ENCODE measurements around the gene GAB2.
A peak's percentile ranks its signal among the peaks of the same experiment; 100 is the strongest.

Gene GAB2

DNA sequence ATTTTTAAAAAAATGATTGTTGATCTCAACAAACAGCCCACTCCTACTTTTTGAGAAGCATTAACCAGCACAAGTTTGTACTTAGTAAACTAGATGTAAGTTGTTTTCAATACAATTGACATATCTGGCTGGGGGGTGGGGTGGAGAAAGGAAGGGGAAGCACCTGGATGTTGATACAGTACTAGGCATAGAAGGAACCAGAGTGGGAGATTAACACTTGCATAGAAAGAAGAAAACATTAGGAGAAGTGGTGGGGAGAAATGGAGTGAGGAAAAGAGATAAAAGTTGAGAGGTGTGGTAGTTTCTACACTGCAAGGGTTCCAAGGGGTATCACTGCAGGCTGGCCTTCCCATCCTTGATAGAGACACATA is 10.6 kb upstream of the GAB2 start:
- no peak for DNase-seq (ENCODE audit: low read depth)

DNA sequence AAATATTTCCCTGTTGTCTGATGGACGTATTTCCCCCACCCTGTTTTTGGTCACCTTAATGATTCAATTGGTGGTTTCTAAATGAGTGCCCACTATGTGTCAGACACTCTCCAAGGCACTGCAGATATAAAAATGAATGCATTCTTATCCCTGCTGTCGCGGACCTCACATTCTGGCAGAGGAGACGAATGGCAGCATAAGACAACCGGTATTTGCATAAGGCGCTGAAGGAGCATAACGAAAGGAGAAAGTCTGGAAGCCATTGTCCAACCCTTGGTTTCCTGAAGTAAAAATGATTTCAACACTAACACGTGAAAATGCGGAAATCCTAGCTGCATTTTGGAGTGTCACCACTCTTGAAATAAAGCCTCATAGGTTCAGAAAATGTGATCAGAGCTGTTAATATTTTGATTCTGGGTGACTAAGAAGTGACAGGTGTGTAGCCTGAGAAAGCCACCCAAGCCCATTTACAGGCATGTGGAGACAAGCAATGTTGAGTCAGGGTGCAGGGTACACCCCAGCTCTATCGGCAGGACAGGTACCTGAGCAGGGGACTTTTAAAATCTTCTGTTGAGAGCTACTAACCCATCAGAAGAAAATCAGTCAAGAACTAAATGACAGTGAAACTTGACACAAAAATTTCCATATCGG is 10.1 kb upstream of the GAB2 start:
- no peak for DNase-seq (ENCODE audit: low read depth)

DNA sequence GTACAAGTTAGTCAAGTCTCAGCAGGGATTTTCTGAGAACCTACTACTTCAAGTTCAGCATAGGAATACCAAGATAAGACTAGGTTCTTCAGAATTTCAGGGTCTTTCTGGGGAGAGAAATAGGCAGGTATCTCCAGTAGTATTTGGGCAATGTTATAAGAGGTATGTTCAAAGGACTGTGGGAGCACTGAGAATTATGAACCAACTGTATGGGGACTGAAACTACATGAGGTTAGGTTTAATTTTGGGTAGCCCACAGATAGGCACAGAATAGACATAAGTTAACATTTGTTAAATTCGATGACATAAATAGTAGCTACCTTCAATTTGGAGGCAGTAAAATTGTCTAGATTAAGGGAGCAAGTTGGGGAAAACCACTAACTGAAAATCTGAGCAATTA is 9.2 kb upstream of the GAB2 start:
- DNase-seq (ENCODE audit: low read depth), result no peak

- DNase-seq (ENCODE audit: low read depth), result no peak
These were observed 7.9 kb upstream of the GAB2 start for GRCh38 chr11:78425399-78426070.

DNA sequence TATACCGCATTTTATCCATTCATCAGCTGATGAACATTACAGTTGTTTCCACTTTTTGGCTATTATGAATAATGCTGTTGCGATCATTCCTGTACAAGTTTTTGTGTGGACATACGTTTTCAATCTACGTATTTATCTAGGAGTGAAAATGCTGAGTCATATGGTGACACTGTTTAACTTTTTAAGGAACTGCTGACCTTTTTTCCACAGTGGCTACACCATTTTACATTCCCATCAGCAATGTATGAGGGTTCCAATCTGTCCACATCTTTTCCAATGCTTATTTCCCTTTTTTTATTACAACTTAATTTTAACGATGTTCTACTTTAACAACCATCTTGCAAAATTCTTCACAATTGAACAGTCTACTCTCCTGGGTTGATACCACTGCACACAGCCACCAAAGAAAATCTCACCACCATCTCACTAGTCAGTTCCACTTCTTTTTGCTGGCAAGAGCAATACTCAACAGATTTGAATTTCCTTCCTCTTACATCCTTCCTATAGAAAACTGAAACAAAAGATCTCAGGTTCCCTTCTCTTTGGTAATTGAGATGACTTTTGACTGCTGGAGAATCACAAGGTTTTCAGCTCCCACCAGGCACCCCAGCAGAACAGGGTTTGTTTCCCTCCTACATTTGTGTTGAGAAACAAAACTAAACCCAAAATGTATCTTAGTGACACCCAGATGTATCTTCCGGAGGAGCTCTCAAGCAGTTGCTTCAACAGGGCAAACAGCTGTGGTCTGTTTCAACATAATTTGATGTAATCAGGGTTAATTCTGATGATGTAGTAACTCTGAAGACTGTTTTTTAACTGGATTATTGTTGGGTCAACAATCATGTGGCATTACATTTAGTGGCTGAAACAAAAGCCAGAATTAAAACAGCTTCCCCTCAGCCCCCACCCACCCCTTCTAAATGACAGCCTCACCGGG is 7.0 kb upstream of the GAB2 start:
- no peak for DNase-seq (ENCODE audit: low read depth)

GRCh38 chr11:78423241-78423640 is 5.6 kb upstream of the GAB2 start:
- DNase-seq (ENCODE audit: low read depth), result no peak

GRCh38 chr11:78420796-78421209 is 3.2 kb upstream of the GAB2 start:
- DNase-seq (ENCODE audit: low read depth), result no peak

GRCh38 chr11:78420255-78420764 is 2.7 kb upstream of the GAB2 start:
- no peak for DNase-seq (ENCODE audit: low read depth)

DNA sequence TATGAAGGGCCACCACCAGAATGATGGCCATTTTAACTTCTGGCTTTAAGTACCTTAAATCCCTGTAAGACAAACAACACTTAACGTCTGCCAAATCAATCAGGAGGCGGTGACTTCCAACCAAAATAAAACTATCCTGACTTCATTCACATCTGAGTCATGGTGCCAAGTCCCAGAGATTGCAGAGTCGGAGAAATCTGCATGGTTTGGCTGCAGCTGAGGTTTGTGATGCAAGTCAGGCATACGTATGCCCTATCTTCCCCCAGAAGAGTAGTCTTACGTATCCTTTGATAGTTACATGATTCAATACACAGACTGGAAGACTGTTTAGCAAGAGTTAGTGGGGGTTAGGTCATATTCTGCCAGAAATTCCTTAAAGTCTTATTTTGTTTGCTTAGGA is 1.7 kb upstream of the GAB2 start:
- DNase-seq (ENCODE audit: low read depth), result no peak

DNA sequence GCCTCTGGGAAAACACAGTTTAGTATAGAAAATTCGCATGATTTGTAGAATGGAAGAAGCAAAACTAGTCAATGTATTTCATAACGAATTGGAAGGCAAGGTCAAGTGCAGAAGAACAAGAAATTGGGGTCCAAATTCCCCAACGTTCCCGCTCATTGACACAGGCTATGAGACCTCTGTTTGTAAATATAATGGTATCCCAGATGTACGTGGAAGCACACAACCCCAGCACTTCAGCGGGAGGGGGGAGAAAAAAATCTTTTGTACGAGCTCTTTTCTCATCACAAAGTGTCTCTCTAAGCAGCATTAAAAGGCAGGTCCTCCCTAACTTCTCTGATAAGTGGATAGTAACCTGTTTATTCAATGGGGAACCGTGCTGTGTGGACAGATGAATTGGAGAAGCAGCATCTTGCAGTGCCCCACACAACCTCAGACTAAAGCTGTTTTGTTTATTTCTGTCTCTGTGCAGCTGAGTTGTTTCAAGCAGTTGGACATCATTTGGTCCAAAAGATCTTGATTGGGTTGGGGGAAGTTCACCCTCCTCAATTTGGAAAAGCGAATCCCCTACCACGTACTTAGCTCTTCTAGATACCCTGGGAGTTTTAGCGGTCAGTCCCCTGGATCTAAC is 1.1 kb upstream of the GAB2 start:
- DNase-seq (ENCODE audit: low read depth), result no peak

GRCh38 chr11:78417888-78418583 is 416 bp upstream of the GAB2 start:
- DNase-seq (ENCODE audit: low read depth), result peak; percentile 52

DNA sequence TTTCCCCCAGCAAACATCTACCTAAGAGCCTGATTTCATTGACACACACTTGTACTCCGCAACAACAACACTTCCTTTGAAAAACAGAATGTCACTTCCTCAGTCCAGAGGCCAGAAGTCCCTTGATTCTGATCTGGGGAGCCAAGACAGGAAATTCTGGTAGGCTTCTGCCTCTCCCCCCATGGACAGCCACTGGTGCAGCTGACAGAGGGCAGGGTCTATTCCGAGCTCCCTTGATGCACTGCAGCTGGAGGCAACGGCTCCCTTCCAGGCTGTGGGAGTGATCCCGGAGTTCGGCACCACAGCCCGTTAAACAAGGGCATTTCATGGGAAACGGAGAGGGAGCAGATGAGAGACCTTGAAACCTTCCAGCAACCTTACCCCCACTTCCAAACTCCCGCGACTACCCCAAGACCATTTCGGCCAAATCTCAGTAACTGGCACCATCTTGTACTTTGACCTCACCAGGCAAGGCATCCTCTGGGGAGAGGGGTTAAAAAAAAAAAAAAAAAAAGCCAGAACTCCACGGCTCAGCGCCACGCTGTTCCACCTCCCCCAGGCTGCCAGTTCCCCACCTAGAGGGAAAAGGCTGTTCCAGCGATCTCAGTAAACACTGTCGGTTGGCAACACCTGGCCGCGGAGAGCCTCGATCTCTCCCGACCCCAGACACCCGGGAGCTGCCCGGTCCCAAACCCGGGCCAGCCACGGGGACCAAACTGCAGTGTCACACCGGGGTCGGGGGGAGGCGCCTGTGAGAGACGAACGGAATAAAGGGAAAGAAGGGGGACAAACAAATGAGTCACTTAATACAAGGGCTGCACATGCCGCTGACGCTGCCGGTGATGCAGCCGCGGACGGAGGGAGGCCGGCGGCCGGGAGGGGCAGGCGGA is 1.1 kb downstream of the GAB2 start:
- peak; percentile 35 for DNase-seq (ENCODE audit: low read depth)

DNA sequence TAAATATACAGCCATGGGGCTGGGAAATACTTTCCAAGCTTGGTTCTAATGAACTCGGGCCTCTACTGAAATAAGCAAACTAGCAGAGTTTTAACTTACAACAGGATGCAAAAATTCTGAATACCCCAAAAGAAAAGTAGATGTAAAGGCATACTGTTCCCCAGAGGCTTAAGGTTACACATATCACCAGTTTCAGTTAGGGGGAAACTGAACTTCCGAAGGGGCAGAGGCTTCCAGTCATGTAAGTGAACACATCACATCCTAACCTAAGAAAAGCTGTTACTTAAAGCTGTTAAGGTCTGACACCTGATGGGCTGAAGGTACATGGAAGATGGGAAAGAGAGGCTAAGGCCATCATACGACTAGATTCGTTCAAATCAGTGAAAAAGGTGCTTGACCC is 2.3 kb downstream of the GAB2 start:
- no peak for DNase-seq (ENCODE audit: low read depth)

- no peak for DNase-seq (ENCODE audit: low read depth)
These were observed 3.1 kb downstream of the GAB2 start for GRCh38 chr11:78414321-78415051.

DNA sequence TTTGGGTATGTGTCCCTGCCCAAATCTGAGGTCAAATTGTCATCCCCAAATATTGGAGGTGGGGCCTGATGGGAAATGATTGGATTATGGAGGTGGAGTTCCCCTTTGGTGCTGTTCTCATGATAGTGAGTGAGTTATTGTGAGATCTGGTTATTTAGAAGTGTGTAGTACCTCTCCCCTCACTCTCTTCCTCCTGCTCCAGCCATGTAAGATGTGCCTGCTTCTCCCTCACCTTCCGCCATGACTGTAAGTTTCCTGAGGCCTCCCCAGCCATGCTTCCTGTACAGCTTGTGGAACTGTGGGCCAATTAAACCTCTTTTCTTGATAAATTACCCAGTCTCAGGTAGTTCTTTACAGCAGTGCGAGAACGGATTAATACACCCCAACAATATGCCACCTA is 9.0 kb downstream of the GAB2 start:
- DNase-seq (ENCODE audit: low read depth), result no peak

- DNase-seq (ENCODE audit: low read depth), result no peak
These were observed 10.9 kb downstream of the GAB2 start for GRCh38 chr11:78406568-78407196.

DNA sequence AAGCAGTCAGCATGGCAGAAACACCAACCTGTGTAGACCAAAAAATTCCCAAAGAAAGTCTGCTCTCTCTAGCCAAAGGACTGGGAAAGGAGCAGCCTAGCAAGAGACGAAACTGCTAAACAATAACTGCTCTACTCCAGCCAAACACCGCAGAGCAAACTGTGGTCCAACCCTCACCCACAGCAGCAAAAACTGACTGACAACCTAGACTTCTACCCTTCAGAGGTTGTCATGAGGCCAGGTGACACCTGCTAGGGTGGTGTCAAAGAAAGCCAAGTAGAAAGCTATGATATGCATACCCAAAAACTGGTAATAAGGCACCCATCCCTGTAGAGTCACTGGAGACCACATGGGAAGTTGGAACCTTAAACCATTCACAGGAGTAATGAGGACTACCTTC is 11.8 kb downstream of the GAB2 start:
- no peak for DNase-seq (ENCODE audit: low read depth)

- no peak for DNase-seq (ENCODE audit: low read depth)
These were observed 13.8 kb downstream of the GAB2 start for GRCh38 chr11:78403781-78404180.

DNA sequence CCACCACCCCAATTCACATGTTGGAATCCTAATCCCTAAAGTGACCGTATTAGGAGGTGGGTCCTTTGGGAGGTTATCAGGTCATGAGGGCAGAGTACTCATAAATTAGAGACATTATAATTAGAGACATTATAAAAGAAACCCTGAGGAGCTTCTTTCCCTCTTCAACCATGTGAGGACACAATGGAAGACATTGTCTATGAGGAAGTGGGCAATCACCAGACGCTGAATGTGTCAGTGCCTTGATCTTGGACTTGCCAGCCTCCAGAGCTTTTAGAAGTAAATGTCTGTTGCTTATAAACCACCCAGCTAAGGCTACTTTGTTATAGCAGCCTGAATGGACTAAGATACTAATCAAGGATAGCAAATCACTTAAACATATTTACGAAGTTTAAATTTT is 14.8 kb downstream of the GAB2 start:
- DNase-seq (ENCODE audit: low read depth), result no peak

GRCh38 chr11:78400702-78401101 is 16.9 kb downstream of the GAB2 start:
- no peak for DNase-seq (ENCODE audit: low read depth)
